ENCODE results near the gene TSPAN14.

DNA sequence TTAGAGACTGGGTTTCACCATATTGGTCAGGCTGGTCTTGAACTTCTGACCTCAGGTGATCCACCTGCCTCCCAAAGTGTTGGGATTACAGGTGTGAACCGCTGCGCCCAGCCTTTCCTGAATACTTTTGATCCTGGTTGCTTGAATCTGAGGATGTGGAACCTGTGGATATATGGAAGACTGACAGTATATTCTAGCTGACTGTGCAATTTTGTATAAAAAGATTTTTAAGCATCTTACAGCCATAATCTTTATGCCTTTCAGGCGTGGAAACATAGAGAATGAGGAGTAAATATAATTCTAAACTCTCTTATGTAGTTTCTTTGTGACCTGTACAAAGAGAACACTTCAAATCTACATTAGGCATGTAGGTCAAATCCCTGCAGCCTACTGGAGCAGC is 16.2 kb downstream of the TSPAN14 start:
- no peak for TF ChIP-seq EP300 (IDR thresholded peaks at IDR 0.05)
- TF ChIP-seq, protein P1, sequence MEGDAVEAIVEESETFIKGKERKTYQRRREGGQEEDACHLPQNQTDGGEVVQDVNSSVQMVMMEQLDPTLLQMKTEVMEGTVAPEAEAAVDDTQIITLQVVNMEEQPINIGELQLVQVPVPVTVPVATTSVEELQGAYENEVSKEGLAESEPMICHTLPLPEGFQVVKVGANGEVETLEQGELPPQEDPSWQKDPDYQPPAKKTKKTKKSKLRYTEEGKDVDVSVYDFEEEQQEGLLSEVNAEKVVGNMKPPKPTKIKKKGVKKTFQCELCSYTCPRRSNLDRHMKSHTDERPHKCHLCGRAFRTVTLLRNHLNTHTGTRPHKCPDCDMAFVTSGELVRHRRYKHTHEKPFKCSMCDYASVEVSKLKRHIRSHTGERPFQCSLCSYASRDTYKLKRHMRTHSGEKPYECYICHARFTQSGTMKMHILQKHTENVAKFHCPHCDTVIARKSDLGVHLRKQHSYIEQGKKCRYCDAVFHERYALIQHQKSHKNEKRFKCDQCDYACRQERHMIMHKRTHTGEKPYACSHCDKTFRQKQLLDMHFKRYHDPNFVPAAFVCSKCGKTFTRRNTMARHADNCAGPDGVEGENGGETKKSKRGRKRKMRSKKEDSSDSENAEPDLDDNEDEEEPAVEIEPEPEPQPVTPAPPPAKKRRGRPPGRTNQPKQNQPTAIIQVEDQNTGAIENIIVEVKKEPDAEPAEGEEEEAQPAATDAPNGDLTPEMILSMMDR (IDR thresholded peaks at IDR 0.05), result no peak
- TF ChIP-seq POLR2AphosphoS5 (IDR thresholded peaks at IDR 0.05), result no peak
- TF ChIP-seq POLR2A (IDR thresholded peaks at IDR 0.05), result no peak
